GM12865 (cell line): ENCODE data around the gene SORCS2.
"Not testable (repeated sequence)": the region's sequence is repeated elsewhere in the genome, so short reads cannot be mapped to it uniquely, and the experiment has no call there.

Experiments used
- DNase-seq: peaks from one replicate; pipeline ENCODE4 v3.0.0; 2010; ENCODE audit warnings: low read depth
- H3K4me3 ChIP-seq: 2 replicates; pipeline ENCODE4 v1.5.1; 2011; ENCODE audit warnings: mild to moderate bottlenecking, low read depth, low read length, control low read depth
- TF ChIP-seq, protein P1 (sequence below): IDR thresholded peaks from 2 replicates; pipeline ENCODE4 v1.5.1; 2011; ENCODE audit warnings: low read length, control low read depth, low read depth, inconsistent platforms; ENCODE audit not compliant: insufficient read depth; ENCODE audit errors: missing control alignments

The SORCS2 gene

DNA sequence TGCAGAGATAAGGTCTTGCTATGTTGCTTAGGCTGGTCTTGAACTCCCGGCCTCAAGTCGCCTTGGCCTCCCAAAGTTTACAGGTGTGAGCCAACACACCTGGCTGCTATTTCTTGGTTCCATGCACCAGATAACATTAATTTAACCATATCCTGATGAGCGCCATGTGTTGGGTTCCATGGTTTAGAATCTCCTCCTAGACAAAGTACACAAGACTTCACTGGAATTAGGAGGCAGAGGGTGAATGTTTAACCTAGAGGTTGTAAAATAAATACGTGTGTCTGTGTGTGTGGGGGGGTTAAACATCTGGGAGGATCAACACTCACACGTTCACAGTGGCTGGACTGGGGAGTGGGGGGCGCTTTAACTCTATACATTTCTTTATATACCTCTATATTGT, 32.4 kb upstream of the SORCS2 start:
- TF ChIP-seq, protein P1, sequence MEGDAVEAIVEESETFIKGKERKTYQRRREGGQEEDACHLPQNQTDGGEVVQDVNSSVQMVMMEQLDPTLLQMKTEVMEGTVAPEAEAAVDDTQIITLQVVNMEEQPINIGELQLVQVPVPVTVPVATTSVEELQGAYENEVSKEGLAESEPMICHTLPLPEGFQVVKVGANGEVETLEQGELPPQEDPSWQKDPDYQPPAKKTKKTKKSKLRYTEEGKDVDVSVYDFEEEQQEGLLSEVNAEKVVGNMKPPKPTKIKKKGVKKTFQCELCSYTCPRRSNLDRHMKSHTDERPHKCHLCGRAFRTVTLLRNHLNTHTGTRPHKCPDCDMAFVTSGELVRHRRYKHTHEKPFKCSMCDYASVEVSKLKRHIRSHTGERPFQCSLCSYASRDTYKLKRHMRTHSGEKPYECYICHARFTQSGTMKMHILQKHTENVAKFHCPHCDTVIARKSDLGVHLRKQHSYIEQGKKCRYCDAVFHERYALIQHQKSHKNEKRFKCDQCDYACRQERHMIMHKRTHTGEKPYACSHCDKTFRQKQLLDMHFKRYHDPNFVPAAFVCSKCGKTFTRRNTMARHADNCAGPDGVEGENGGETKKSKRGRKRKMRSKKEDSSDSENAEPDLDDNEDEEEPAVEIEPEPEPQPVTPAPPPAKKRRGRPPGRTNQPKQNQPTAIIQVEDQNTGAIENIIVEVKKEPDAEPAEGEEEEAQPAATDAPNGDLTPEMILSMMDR = no peak
- no peak for DNase-seq

DNA sequence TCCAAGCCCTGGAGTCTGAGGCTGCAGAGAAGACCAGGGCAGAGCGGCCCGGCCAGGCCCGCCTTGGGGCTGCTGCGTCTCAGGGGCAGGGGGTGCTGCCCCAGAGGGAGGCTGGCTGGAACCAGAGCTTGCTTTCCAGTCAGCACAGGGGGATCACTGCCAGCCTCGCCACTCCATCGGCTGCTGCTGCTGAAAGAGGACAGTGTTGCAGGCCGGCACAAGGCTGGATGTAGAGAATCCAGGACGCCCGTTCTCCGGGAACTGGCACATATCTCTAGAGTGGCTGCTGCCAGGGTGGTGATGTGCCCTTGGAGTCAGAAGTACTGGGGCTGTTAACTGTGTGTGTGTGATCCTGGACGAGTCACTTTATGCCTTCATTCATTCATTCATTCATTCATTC, 31.9 kb upstream of the SORCS2 start:
- H3K4me3 ChIP-seq = no peak overlapping the region
- no peak for DNase-seq
- TF ChIP-seq, protein P1 = no peak

More for the DNA sequence above, 32.4 kb upstream of the SORCS2 start:
- no peak overlapping the region for H3K4me3 ChIP-seq

DNA sequence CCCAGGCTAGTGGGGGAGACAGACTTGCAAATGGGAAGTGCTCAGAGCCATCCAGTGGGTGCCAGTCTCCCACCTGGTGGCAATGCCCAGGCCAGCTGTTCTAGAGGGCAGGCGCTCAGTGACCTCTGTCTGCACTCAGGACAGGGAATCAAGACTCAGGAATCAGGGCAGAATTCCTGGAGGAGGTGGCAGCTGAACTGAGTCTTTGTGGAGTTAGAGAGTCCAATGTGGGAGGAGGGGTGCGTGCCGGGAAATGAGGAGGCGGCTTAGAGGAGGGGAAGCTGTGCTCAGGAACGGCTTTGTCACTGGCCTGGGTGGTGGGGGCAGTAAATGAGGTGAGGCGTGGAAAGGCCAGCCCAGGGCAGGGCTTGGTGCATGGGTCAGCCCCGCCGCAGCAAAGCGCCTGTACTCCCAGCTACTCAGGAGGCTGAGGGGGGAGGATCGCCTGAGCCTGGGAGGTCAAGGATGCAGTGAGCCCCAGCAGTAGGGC, 31.3 kb upstream of the SORCS2 start:
- DNase-seq = no peak
- H3K4me3 ChIP-seq = no peak overlapping the region
- TF ChIP-seq, protein P1 = no peak

DNA sequence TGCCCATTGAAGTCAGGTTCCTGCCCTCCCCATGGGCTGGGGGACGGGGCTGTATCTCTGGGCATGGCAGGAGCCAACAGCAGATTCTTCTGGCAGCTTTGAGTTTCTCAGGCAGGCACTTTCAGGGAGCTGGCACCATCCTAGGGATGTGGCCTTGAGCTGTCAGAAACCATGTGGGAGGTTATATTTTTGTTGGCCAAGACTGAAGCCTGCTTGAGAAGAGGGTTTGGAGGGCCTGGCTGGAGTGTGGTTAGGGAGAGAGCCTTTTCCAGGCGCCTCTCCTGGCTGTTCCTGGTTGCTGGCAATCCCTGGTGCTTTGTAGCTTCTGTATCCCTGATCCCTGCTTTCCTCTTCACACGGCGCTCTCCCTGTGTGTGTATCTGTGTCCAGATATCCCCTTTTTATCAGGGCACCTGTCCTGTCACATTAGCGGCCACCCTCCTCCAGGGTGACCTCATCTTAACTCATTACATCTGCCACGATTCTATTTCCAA, 30.6 kb upstream of the SORCS2 start:
- TF ChIP-seq, protein P1 = no peak
- DNase-seq = no peak

DNA sequence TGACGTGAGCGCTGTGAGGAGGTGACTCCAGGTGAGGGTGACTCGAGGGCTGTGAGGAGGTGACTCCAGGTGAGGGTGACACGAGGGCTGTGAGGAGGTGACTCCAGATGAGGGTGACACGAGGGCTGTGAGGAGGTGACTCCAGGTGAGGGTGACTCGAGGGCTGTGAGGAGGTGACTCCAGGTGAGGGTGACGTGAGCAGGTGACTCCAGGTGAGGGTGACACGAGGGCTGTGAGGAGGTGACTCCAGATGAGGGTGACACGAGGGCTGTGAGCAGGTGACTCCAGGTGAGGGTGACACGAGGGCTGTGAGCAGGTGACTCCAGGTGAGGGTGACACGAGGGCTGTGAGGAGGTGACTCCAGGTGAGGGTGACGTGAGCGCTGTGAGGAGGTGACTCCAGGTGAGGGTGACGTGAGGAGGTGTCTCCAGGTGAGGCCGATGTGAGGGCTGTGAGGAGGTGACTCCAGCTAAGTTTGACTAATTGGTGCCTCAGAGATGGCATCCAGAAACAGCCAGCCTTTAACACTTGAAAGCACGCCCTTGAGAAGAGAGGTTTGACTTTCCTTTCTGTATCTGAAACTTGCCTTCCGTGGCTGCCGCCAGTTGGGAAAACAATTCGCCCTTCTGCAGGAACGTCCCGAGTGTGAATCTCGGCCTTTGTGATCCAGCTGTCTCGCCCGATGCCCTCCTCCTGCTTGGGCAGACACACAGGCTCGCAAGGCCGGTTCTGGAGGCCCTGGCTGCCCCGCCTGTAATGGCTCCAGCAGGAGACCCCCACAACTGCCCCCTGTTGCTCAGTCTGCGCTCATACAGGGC, 27.1 kb upstream of the SORCS2 start:
- not testable (repeated sequence) for DNase-seq, H3K4me3 ChIP-seq

More for the DNA sequence above, 30.6 kb upstream of the SORCS2 start:
- H3K4me3 ChIP-seq = no peak overlapping the region

DNA sequence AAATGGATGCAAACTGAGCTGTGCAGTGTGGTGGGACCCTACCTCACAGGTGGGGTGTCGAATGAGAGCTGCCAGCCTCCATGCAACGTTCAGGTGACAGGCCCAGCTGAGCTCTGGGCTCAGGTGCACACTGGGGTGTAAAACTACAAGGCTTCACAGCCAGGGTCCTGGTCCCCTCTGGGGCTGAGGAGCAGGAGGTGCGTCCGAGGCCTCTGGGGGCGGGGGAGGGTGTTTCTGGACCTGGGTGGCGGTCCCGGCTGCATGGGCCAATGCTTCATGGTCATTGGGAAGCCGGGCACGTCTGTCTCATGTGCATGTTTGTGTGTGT, 26.5 kb upstream of the SORCS2 start:
- TF ChIP-seq, protein P1 = no peak
- DNase-seq = no peak

DNA sequence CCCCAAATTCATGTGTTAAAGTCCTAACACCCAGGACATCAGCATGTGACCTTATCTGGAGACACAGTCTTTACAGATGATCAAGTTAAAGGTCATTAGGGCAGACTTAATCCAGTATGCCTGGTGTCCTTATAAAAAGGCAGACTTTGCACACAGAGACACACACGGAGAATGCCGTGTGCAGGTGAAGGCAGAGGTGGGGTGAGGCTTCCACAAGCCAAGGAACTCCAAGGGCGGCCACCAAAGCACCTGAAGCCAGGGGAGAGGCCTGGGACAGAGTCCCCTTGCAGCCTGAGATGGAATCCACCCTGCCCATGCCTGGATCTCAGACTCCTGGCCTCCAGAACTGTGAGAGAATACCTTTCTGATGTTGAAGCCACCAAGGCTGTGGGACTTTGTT, 26.1 kb upstream of the SORCS2 start:
- TF ChIP-seq, protein P1 = no peak
- DNase-seq = no peak
- H3K4me3 ChIP-seq = no peak overlapping the region

More for the DNA sequence above, 26.5 kb upstream of the SORCS2 start:
- no peak overlapping the region for H3K4me3 ChIP-seq
